Fibroblast of the aortic adventitia (primary cell): Measurements from ENCODE around the gene SF3B5. TPM values are rescaled to one million over a fixed set of nuclear protein-coding genes. Genes with fewer than 3 reads are reported as not detected.

ENCODE experiments used
- DNase-seq: peaks from one replicate; pipeline ENCODE4 v3.0.0-alpha.2; 2010; ENCODE audit warnings: low read depth
- H3K4me3 ChIP-seq: 2 replicates; pipeline ENCODE4 v1.5.1; 2011; ENCODE audit warnings: low read depth, mild to moderate bottlenecking, control low read depth, low read length, moderate library complexity
- total RNA-seq: library from RNA; depleted of rRNA; stranded (reverse); fragments of >200 nt; gene quantifications from 2 replicates; pipeline ENCODE4 v1.2.3, GENCODE V29; 2012; ENCODE audit warnings: low replicate concordance
- TF ChIP-seq, protein P1 (sequence below): IDR thresholded peaks from 2 replicates; pipeline ENCODE4 v1.5.1; 2011; ENCODE audit warnings: mild to moderate bottlenecking, low read length, control low read depth, inconsistent platforms; ENCODE audit not compliant: insufficient read depth

The SF3B5 gene
- total RNA-seq, 1 donor, result 115 TPM

DNA sequence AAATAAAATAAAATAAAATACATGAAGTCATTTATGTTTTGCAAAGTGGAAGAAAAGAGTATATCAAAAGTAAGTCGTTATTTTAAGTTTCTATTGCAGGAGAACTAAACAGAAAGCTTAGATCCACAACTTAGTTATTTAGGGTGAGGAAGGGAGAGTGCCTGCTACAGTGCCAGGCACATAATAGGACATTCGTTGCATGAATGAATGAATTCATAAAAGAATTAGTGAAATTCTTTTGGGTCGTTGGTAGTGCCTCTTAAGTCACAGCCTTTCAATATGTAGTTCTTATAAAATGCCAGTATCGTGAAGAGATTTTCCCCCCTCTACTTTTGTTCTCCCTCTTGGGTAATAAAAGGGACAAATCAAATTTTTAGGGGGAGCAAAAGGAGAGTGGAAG is 29.1 kb downstream of the SF3B5 start:
- no peak overlapping the region for H3K4me3 ChIP-seq
- no peak for DNase-seq
- TF ChIP-seq, protein P1, sequence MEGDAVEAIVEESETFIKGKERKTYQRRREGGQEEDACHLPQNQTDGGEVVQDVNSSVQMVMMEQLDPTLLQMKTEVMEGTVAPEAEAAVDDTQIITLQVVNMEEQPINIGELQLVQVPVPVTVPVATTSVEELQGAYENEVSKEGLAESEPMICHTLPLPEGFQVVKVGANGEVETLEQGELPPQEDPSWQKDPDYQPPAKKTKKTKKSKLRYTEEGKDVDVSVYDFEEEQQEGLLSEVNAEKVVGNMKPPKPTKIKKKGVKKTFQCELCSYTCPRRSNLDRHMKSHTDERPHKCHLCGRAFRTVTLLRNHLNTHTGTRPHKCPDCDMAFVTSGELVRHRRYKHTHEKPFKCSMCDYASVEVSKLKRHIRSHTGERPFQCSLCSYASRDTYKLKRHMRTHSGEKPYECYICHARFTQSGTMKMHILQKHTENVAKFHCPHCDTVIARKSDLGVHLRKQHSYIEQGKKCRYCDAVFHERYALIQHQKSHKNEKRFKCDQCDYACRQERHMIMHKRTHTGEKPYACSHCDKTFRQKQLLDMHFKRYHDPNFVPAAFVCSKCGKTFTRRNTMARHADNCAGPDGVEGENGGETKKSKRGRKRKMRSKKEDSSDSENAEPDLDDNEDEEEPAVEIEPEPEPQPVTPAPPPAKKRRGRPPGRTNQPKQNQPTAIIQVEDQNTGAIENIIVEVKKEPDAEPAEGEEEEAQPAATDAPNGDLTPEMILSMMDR, result no peak

DNA sequence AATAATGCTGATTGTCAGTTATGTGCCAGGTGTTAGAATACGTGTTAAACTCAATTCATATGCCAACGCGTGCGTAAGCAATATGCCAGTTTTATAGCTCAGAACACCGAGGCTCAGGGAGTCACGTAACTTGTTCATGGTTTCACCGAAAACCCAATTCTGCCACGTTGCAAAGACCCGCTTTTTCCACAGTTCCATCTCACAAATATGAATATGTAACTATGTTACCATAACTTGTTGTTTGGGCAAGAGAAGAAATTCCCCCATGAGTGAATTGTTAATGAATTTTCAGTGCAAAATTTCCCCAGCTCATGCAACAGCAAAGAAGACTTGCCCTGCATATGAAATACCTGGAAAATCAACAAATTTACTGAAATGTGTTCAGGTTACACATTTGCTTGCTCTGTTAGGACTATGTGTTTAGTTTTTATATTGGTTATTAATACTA is 30.1 kb downstream of the SF3B5 start:
- H3K4me3 ChIP-seq, result no peak overlapping the region
- TF ChIP-seq, protein P1, result no peak
- no peak for DNase-seq

DNA sequence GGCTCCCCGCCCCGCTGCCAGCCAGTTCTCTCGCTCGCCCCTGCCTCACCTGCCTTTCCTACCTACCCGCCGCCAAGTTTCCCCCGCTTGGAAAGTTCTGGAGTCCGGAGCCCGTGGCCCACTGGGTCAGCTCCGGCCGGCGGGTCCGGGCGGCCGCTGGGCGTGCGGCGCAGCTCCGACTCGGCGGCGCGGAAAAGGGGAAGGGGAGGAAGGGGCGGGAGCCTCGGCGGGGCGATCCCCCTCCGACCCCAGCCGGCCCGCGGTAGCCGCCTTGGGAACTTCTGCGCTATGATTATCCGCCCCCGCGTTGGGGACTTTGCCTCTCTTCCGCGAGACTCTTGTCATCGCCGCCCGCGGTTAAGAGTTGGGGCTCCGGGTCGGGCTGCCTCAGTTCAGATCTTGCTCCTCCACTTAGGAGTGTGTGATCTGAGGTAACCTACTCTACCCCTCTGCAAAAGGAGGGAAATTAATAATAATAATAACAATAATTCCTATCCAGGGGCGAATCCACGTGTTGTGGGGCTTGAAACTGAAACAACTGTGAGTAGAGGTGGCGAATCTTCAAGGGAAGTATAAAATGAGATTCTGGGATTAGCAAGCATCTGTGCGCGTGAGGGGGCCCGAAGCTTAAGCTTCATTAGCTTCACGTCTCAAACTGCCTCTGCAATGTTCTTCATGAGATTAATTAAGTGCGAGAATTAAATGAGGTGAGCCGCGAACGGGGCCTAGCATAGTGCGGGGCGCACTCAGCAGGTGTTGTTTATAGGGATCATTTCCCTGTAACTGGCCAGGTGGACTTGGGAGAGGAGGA is 30.8 kb downstream of the SF3B5 start:
- DNase-seq, result no peak

DNA sequence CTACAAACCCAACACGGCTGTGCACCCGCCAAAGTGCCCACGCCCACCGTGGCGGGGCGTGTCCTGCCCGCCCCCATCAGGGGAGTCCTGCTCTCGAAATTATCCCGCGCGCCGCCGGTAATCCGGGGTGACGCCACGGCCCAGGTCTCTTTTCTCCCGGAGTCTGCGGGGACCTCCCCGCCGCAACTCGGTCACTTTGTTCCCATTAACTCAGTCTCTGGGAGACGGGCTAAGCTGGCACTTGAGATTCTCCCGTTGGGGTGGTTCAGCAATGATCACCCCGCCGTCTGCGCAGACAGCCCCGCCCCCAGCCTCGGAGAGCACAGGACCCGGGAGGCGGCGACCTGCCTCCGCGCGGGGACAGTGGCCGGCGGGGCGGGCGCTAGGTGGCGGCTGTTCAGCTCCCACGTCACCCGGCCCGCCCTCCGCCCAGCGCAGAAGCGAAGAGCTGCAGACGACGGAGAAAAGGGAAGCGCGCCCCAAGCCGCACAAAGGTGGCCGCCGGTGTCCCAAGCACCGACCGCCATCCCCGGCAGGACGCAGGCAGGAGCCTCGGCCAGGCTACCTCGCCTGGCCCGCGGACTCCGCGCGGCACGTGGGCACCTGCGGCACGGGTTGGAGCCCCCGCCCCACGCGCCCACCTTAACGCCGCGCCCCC is 31.5 kb downstream of the SF3B5 start:
- no peak for DNase-seq
- peak overlapping the region; percentile 65 for H3K4me3 ChIP-seq
- TF ChIP-seq, protein P1, result no peak

More for the DNA sequence above, 30.8 kb downstream of the SF3B5 start:
- H3K4me3 ChIP-seq, result peak overlapping the region; percentile 65
- TF ChIP-seq, protein P1, result no peak

- no peak for DNase-seq
- TF ChIP-seq, protein P1, result no peak
- peak overlapping the region; percentile 65 for H3K4me3 ChIP-seq
Measured at GRCh38 chr6:144063246-144063743, 32.1 kb downstream of the SF3B5 start.

DNA sequence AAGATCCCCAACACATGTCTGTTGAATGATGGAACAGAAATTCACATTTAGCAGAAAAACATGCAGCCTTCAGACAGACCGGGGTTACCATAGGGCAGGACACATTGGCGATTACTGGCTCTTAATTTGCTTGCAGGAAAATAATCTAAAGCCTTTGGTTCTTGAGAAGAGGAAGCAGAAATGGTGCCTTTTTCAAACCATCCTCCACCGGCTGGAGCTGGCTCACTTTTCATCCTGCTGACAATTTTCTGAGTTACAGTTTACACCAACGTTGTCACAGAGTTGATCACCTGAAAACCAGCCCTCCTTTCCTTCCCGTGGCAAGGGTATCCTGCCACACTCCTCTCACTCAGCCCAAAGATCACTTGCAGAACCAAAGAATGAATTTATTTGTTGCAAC is 32.6 kb downstream of the SF3B5 start:
- no peak for DNase-seq
- TF ChIP-seq, protein P1, result no peak

More for the DNA sequence above, 32.6 kb downstream of the SF3B5 start:
- H3K4me3 ChIP-seq, result no peak overlapping the region
